Cortex of kidney (tissue), 1 donor: Measurements from ENCODE around the gene SMAD3.

Source experiments
- DNase-seq: peaks from one replicate; lab custom pipeline; 2025; lab: John Stamatoyannopoulos, UW

Gene SMAD3

DNA sequence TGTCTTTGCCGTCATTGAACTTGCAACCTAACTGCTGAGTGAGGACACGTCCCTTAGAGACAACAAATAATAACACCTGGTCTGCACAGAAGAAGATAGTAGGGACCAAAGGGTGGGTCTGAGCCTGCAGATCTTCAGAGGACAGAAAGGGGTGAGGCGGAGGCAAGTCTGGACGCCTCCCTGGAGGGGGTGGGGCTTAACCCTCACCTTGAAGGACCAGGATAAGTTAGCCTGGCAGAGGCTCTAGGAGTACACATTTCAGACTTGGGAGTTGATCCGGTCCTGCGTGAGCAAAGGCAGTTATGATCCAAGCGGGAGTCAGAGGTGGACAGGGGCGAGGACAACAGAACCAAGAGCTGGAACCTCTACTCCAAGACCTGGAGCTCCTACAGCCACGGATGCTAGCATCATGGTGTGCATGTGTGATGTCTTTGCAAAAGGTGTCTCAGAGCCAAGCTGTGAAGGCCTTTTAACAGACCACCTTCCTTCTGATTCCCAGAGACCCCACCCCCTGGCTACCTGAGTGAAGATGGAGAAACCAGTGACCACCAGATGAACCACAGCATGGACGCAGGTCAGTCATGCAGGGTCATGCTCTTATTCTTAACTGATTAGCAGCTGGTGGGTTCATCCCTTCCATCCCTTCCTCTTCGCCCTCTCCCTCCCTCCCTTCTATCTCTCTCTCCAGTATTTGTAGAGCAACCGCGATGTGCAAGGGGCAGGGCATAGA is 101.0 kb downstream of the SMAD3 start:
- no peak for DNase-seq

DNA sequence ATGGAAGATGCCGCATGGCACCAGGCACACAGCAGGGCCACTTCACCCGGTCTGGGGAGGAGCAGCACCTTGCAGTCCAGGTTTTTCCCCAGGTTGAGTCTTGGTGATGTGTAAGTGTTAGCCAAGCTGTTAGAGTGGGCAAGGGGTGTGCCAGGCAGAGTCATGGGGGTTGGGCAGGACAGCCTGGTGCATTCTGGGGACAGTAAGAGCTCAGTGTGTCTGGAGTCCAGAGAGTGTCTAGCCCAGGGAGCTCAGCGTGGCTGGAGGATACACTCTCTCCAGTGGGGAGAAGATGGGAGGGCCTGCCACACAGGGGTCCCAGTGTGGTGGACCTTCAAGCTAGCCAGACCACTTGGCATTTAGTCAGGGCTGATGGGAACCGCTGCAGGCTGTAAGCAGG is 101.7 kb downstream of the SMAD3 start:
- no peak for DNase-seq

DNA sequence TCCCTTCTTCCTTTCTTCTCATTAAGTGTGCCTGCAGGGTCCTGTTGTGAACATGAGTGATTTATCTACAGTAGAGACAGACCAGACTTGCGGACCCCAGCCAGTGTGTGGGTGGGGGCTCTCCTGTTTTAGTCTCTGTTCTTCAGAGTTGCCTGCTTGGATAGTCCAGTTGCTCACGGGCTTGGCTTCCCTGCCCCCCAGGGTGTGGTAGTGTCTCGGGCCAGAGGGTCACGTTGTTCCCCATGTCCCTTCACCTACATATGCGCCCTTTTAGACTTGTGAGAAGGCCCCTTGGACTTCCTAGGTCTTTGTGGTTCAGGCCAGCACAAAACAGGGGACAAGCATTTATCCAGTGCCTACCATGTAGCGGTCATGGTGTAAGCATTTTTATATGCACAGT is 103.3 kb downstream of the SMAD3 start:
- no peak for DNase-seq

DNA sequence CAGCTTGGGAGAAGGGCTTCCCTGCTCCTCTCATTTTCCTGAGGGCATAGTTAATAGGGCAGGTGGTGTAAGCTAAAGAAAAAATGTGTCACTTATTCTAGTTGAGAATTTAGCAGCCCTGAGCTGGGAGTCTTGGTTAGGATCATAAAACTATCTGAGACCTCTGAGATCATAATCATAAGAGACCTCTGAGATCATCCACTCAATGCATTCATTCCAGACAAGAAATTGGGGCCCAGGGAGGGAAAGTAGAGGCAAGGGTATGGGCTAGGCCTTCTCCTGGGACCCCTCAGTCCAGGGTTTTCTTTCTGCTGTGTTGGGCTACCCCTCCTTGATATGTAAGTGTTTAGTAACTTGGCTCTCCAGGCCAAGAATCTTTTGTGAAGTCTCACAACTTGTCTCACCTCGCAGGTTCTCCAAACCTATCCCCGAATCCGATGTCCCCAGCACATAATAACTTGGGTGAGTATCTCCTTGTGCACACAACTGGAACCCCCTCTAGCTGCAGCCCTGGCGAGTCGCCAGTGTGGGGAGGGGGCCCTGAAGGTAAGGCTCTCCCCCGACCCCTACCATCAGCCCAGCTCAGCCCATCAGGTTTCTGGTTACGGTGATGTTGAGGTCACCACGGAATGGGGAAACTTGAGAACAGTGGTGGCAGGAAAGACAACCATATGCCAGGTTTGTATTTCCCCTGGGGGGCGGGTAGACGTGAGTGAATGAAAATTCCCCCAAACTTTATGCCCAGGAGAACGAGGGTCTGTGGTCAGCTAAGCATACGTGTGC is 104.9 kb downstream of the SMAD3 start:
- no peak for DNase-seq

DNA sequence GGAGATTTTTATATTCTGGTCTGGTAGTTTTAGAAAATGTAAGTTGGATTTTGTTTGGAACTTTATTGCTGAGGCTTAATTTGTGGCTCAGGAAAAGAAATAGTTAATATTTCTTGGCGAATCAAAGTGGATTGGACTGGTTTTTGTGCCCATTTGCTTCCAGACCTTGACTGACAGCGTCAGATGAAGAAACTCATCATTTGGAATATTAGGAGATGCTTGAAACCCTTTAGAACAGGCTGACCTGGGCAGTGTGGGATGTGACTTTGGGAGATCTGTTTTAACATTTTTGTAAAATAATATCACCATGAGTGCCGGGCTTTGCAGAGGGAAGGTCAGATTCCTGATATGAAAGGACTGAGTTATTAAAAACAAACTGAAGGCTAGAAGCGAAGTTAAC is 106.1 kb downstream of the SMAD3 start:
- DNase-seq = no peak

DNA sequence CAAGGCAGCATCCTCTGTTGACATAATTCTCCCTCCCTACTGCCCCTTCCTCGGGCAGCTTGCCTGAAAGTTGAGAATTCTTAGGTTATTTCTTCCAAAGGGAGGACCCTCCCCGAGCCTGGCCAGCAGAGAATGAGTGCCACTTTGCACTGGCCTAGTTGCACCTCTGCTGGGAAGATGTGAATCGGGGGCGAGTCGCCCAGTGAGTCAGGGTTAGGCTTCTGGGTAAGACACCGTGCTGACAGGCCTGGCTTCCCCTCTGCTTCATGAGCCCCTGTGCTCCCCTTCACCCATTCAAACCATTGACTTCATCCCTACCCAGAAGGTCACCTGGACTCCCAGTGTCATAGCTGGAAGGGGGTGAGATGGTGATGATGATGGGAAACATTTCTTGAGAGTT is 106.8 kb downstream of the SMAD3 start:
- DNase-seq = no peak

DNA sequence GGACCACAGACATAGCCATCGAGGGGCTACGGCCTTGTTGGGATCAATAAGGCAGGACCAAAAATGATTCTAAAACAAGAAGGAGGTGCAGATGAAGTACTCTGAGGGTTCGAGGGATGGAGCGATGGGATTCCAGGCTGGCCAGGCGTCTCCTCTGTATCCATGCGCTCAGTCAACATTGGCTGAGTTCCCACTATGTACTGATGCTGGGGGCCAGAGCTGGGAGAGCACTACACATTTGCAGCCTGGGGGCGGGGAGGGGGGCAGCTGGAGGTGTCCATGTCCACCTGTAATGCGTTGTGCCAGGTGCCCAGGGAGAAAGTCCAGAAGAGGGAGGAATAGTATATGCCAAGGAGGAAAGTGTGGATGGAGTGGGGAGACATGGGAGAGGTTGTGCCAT is 107.6 kb downstream of the SMAD3 start:
- no peak for DNase-seq

DNA sequence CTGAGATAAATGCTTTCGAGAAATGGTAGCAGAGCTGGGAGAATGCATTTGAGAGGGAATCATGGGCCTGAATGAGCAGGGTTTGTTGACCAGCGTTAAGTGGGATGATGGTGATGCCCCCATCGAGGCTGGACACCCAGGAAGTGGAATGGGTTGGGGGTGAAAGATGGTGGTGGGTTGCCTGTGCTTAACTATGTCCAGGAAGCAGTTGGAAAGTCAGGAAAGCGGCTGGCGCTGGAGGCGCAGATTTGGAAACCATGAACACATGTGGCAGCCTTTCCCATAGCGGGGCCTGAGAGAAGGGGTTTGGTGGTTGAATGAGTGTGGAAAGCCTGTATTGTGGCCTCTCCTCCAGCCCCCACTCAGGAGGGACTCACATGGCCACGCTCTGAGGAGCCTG is 108.4 kb downstream of the SMAD3 start:
- no peak for DNase-seq

DNA sequence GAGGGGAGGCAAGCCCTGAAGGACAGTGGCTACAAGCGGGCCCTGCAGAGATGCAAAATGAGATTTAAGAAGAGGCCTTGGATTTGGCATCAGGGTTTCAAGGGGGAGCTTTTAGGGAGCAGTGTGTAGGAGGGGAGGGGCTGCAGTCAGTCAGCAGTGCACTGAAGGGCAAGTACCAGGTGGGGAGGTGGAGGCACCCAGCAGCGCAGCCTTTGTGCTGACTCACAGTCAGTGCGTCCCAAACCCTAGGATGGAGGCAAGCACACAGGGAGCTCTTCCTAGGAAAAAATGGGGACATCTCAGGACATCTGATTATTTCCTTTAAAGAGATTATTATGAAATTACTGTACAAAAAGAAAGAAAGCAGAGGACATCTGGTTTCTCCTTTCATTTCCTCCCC is 109.0 kb downstream of the SMAD3 start:
- DNase-seq = no peak

DNA sequence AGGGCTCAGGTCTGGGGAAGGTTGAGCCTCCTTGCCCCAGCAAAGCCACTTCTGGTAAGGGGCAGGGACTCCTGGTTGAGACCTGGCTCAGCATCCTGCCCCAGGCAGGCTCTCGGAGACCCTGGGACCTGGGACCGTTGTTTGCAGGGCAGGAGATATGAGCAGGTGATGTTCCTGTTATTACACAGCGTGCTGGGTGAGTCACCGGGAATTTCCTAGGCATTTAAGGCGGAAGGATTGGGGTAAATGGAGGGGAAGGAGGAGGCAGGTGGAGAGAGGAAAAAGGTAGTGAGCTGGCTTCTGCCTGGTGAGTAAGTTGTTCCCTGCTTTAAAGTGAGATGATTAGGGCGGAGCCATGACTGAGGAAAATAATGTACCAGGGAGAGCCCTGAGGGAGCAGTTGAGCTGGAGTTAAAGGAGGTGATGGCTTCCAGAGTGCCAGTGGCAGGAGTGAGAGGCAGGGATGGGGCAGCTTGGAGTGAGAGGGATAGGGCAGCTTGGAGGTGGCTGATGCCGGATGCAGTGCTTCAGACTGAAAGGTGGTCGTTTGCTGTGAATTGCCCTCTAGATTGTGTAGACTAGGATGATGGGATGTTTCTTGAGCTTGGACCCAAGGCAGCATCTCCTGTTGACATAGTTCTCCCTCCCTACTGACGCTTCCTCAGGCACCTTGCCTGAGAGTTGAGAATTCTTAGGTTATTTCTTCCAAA is 109.6 kb downstream of the SMAD3 start:
- no peak for DNase-seq

DNA sequence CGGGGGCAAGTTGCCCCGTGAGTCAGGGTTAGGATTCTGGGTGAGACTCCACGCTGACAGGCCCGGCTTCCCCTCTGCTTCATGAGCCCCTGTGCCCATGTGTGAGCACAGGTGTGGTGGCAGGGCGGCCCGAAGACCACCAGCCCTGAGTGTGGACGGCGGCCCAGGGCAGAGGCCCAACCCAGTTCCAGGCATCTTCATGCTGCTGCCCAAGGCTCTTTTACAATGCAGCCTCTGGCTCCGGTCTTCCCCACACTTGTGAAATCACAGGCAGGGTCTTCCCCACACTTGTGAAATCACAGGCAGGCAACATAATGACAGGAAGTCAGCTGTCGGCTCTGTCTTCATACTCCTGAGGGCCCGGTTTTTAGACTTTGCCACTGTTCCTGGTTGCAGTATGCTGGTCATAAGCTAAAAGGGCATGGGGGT is 110.3 kb downstream of the SMAD3 start:
- no peak for DNase-seq

DNA sequence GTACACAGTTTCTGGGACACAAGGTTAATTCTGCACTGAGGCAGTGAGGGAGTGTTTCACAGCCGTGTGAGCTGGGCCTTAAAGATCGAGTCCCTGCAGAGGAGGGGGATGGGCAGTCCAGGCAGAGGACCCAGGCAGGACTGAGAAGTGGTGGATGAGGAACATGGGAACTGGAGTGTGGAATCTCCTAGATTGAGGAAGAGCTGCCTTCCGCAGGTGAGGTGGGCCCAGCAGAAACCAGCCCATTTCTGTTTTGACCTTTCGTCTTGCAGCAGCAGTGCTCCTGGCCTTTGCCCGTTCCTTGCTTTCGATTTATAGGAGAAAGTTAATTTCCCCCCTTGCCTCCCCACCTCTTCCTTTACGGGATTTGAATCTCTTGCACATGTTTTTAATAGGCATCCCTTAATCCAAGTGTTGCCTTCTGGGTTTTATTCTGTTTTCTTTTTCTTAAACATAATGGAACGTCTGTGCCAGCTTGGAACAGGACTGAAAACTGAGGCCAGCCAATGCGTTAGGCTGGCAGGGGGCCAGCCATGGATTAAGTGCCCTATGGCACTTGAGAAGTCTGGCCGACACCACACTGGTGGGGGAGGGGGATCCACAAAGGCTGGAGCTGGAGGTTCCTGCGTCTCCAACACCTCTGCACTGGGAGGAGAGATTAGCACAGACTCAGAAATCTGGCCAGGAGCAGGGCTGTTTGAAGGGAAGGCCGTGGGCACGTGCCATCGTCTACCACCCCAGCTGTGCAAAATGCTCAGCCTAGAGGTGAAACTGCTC is 111.0 kb downstream of the SMAD3 start:
- no peak for DNase-seq

DNA sequence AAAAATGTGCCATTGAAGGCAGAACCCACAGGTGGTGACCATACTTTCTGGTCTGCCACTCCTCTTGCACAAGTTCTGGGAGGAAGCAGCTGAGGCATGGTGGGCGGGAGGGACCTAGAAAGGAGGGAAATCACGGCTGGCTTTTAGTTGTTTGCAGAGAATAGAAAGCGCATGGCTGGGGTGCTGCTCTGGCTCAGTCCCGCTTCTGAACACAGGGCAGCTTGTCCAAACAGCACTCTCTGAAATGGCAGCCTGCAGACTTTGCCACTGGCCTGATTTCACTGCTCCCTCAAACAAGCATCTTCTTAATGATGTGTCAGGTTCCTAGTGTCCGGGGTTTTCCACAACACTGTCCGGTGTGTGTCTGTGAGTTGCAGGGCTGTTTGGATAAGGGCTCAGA is 112.3 kb downstream of the SMAD3 start:
- no peak for DNase-seq

DNA sequence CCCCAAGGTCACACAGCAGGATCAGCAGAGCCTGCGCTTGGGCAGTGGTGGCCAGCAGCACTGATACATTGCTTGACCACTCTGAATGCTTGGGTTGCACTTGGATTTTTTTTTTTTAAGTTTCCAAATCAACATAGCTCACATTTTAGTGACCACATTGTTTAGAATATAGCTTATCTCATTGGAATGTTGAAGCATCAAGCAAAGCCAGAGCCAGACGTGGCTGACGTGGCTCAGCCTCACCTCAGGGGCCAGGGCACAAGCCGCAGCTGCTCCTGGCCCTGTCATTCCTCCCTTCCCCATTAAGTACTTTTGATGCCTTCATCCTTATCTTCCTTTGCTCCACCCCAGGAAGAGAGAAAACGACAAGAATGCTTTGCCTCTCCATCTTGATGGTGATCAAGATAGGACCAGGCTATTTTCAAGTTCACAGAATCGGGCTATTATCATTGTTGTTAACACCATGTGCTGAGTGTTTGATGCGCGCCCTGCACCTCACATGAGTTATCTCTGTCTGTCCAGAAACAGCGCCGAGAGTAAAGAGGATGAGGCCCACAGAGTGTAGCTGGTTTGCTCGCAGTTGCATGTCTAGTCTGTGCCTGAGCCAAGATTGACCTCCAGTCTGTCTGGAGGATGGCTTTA is 113.3 kb downstream of the SMAD3 start:
- no peak for DNase-seq

DNA sequence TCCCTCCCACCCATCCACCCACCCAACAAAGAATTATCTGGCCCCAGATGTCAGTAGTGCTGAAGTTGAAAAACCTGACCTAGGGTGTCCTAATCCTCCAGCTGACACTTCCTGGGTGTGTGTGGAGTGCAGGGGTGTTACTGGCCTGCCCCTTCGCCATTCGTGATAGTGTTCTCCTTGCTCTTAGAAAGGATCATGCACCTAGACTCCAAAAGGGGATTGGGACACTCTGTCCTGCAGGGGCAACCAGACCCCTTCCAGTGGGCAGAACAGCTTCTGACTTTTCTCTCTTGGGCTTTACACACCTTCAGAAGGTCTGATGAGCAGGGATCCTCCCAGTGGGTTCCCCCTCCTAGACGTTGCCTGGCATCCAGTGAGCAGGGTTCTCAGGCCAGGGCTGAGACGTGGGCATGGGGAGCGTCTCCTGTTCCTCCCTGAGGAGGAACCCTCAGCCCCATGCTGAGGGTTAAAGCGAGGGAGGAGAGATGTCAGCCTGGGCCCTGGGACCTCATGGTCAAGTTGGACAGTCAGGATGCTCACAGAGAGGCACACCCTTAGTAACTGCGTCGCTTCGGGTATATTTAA is 114.1 kb downstream of the SMAD3 start:
- DNase-seq = no peak

DNA sequence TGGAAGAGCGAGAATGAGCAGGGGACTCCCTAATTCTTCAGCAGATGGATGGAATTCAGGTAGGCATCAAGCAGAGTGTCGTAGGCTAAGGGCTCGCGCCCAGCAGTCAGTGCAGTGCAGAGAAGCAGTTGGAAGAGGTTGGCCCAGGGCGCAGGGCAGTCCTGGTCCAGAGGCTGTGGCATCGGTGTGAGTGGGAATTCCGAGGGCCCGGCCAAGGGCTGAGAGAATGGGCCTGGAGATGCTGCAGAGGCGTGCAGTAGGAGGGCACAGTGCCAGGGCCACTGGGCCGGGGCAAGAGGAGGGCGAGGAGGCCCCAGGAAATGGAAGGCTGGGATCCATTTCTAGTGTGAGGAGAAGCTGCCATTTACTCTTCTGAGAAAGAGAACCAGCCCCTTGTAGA is 114.6 kb downstream of the SMAD3 start:
- DNase-seq = no peak

DNA sequence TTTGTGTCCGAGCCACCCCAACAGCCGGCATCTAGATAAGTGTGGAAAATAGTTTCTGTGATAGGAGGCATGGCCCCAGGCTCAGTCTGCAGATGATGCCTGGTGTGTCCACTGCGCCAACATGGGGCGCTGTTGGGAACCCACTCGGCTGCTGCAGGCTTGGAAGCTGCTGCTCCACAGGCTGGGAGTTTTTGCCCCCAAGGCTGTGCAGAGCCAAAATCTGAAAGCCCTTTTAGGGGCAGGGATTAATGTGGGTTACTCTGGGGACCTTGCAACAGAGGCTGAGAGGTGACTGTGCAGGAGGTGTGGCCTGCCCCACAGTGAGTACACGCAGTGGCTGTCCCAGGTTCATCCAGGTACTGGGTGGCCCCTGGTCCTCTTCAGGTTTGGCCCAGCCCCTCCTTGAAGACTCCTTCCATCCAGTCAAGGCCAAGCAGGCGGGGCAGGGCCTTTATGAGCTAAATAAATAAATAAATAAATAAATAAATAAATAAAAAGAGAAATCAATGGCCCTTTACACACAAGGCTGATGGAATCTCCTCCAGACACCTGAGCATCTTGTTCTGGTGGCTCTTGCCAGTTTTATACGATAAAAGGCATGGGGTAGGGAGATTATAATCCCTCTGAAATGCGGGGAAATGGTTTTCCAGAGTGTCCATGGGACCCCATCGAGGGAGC is 115.3 kb downstream of the SMAD3 start:
- DNase-seq = no peak

DNA sequence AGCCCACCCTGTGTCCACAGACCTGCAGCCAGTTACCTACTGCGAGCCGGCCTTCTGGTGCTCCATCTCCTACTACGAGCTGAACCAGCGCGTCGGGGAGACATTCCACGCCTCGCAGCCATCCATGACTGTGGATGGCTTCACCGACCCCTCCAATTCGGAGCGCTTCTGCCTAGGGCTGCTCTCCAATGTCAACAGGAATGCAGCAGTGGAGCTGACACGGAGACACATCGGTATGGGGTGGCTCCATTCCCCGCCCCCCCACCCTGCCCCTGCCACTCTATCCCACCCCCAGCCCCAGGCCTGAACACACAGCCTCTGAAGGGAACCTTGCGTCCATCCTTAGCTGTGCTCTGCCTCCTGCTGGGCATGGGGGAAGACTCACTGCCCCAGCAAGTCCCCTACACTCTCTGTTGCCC is 115.8 kb downstream of the SMAD3 start:
- no peak for DNase-seq

DNA sequence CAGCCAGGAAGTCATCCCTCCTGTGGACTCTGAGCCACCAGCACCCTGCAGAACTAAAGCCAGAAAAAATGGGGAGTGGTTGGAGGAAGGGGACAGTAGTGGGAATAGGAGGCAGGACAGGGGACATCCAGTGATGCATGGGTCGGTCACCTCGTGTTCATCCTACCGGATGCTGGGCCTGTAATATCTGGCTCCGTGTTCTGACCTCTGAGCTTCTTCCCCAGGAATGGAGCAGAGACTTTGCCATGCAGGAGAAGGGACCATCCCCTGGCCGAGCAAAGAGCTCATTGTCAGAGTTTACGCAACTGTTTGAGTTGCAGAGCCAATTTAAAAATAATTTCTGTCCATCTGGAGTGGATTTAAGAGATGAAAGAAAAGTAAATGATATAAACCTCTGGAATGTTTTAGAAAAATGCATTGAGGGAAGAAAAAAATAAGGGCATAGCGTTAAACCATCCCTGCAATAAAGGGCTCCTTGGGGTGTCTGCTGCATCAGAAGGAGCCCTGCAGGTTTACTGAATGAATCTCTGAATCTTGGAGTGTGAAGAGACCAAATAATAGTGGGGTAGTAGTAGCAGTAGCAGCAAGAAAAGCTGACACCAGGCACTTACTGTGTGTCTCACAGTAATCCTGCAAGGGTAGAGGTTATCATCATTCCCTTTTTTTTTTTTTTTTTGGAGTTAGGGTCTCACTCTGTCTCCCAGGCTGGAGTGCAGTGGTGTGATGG is 118.2 kb downstream of the SMAD3 start:
- DNase-seq = no peak
